Cortex of kidney (tissue), 1 donor: ENCODE data around the gene SBF1.
"Not testable (repeated sequence)": the region's sequence is repeated elsewhere in the genome, so short reads cannot be mapped to it uniquely, and the experiment has no call there.

Source experiments
- DNase-seq: peaks from one replicate; lab custom pipeline; 2025; lab: John Stamatoyannopoulos, UW

SBF1 gene

DNA sequence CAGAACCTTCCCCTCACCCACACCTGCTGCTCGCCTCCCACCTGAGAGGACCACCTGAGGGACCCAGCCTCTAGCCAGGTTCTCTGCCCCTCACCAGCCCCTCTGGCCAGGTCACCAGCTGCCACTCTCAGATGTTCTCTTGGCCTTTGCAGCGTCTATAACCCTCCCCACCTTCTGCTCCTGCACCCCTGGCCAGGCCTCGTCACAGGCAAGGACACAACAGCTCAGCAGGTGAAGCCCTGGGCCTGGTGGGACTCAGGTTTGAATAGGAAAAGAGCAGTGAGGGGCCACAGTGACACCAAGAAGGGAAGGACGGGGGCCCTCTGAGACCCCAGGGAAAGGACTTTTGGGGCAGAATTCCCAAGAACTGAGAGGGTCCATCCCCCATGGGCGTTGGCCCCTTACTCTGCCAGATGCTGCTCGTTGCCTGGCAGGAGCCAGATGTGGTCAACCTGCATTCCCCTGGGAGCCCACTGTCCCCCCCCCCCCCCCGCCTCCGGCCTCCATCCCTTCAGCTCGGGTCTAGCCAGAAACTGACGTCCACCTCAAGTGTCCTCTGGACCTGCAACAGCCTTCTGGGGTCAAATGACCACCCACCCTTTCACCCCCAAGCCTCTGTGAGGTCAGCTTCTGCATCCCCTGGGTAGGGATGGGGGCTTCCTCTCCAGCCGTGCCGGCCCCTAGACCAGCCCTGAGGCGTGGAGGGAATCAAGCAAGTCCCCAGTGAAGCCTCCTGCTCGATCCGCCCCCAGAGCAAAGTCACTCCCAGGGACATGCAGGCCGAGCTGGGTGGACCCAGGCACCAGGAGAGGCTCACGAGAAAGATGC is 28.7 kb downstream of the SBF1 start:
- DNase-seq = no peak

DNA sequence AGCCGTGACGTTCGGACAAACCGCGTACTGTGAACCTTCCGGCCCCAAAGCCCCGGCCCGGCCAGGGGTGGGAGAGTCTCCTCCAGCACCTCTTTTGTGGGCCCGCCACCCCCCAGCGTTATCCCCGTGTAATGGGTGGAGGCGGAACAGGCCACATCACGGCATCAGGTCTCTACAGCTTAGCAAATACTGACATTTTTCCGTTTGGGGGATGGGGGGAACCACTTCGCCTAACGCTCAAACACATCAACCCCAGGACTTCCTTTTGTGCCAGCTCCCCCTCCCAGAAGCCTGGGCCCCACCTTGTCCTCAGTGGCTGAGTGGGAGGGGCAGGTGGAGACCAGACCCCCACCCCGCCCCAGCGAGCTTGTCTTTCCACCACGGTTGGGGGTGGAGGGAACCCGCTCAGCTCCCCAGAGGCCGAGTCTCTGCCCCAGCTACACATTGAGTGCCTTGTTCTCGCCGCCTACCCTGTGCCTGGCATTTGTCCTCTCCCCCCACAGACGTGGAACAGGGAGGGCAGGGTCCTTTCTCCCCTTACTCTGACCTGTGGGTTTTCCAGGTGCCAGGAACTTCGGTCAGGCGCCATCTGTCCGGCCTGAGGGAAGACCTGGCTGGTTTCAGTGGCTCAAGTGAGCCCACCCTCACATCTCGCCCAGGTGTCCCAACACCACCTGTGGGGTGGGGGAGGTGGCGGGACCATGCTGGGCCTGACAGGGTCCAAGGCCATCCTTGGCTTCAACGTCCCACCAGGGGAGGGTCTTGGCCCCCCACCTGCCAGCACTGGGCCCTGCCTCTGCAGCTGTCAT is 29.6 kb downstream of the SBF1 start:
- no peak for DNase-seq

DNA sequence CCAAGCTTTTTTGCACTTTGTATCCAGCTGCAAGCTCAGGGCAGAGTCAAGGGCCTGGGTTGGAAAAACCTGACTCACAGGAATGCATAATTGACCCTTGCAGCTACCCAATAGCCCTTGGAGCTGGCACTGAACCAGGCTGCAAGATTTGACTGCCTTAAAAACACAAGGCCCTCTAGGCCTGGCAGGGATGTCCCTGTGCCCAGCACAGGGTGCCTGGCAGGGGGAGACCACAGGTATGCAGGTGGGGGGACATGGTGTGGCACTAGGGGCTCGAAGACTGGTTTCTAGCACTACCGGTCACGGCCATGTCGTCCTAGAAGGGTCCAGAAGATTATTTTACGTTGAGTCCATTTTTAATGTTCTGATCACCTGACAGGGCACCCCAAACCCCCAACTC is 30.2 kb downstream of the SBF1 start:
- no peak for DNase-seq

DNA sequence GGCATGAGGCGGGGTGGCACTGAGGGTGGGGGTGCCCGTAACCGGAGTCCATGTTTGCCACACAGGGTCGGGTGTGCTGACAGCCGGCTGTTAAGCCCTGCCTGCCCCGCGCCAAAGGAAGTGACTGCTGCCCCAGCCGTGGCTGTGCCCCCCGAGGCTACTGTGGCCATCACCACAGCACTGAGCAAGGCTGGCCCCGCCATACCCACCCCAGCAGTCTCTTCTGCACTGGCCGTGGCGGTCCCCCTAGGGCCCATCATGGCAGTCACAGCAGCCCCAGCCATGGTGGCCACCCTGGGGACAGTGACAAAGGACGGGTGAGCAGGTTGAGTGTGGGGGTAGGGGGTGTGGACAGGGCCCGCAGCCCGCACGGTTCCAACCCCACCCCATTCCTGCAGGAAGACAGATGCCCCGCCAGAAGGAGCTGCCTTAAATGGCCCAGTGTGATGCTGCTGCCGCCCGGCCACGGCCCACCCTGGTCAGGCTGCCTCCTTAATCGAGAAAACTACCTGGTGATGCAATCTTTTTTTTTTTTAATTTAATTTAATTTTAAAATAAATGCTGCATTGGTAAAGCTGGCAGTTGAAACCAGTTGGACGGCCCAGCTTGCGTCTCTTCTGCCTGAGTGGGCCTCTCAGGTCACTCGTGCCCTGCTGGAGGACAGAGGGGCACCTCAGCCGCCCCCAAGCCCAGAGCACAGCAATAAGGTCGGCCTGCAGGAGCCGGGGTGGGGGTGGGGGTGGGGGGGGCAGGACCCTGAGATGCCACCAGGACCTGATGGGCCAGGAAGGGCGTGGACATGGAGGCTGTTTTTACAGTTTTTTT is 30.8 kb downstream of the SBF1 start:
- DNase-seq = no peak

DNA sequence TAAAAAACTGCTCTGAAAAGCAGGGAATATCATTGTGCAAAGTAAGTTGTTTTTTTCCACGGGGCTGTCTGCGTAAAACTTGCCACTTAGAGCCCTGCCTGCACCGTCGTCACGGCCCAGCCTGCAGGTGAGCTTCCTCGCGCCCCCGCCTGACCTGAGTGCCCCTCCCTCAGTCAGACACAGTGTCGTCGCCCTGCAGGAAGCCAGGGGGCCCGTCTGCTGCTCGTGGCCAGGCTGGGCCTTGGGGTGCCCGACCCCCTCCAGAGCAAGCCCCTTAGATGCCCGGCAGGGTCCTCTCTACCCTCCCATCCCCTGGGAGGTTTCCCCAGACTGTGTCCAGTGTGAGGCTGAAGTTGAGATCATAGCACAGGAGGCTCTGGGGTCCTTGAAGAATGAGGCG is 31.6 kb downstream of the SBF1 start:
- no peak for DNase-seq

DNA sequence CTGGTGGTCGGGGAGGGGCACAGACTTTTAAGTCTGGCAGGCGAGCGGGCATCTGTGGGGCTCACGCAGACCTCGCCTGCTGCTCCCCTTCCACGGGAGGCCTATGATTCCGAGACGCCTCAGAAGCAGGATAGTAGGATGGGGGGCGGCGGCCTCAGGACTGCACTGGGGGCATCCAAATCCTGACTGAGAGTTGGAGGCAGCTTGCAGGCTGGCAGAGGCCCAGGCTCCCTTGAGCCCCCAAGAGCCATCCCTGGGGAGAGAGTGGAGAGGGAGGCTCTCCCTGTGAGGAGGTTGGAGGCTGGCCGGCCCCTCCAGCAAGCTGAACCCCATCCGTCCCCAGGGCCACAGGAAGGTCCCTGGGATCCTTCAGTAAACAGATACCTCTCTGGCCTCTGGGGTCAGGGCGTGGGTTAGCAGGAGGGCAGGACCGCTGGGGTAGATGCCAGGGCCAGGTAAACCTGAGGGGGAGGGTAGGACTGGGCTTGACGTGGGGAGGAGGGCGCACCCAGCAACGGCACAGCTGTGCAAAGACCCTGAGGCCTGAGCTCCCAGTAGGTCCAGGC is 33.3 kb downstream of the SBF1 start:
- no peak for DNase-seq

DNA sequence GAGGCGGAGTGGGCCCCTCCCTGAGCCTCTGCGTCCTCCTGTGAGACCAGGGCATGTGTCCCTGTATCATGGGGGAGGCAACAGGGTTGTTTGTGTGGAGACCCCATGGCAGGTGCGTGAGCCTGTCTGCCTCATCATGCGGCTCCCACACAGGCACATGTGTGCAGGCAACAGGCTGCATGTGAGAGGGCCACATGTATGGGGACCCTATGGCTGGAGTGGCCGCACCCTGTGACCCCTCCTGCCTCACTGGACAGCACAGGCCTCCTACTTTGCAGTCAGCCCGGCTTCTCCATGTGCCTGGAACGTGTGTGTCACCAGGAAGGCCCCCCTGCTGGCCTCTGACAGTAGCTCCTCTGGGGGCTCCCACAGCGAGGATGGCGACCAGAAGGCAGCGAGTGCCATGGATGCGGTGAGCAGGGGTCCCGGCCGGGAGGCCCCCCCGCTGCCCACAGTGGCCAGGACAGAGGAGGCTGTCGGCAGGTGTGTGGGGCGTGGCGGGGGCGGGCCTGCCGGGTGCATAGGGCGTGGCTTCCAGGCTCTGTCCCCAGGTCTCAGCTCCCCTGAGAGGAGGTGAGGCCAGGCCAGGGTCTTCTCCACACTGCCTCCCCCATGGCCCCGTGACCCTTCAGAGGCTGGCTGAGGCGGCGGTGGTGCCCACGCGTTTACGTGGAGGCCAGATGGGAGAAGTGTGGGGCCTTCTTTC is 34.1 kb downstream of the SBF1 start:
- DNase-seq = no peak

DNA sequence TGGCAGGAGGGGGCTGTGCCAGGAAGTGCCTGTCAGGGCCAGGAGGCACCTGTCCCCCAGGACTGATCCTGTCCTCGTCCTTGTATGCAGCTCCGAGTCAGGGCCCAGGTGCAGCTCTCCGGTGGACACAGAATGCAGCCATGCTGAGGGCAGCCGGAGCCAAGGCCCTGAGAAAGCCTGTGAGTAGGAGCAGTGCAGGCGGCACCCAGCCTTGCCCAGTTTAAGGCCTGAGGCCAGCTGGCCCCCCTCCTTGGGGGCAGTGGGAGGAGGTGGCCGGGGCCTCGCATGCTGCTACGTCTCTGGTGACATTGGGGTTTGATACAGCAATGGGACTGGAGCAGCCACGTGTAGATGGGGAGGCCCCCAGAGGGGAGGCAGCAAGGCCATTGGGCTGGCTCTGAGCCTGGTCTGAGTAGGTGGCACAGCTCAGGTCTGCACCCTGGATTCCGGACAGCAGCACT is 34.9 kb downstream of the SBF1 start:
- no peak for DNase-seq

DNA sequence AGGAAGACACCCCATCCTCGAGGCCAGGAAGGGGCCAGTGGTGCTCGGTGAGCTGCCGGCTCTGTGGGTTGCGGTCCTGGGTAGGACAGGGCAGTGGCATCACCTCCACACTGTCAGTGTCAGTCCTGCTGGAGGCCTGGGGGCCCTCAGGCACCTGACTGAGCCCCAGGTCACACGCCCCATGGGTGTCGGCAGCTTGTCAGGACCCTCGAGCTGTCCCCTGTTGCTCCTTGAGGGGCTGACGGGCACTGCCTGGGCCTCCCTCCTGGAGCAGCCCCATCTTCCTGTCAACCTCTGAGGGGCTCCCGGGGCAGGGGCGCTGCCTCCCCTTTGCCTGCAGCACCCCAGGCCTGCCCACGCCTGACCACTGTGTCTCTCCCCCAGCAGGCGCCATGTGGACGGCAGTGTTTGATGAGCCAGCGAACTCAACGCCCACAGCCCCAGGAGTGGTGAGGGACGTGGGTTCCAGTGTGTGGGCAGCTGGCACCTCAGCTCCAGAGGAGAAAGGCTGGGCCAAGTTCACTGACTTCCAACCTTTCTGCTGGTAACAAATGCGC is 35.4 kb downstream of the SBF1 start:
- DNase-seq = no peak

DNA sequence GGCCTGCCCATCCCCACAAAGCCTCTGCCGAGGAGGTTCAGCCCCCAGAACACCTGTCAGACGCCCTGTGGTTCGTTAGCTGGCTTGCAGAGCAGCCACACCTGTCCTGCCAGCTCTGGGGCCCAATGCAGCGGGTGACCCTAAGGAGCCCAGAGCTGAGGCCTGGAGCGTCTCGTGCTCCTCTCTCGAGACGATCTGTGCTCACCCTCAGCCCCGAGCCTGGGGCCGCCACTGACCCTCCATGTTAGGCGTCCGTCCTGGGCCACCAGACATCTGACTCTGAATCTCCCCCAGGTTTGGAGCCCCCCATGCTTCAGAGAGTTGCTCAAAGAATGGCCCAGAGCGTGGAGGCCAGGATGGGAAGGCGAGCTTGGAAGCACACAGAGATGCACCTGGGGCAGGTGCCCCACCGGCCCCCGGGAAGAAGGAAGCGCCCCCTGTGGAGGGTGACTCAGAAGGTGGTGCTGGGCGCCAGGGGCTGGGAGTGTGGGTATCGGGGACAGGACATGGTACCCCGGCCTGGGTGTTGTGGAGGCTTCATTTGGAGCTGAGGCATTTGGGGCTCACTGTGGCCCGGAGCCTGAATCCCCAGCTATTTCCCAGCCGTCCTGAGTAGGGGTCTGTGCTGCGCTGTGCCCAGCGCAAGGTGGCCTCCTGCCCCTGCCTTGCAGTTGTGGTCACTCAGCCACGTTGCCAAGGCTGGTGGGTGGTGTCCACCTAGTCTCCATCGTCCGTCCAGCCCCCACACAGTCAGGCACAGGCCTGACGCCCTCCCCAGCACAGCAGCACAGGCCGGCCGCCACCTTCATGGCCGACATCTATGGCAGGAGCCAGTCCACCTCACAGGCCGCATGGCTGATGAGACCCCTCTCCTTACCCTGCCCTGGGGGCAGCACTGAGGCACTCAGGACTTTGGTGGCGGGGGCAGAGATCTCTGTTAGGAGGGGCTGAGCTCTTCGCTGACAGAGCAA is 36.2 kb downstream of the SBF1 start:
- no peak for DNase-seq

DNA sequence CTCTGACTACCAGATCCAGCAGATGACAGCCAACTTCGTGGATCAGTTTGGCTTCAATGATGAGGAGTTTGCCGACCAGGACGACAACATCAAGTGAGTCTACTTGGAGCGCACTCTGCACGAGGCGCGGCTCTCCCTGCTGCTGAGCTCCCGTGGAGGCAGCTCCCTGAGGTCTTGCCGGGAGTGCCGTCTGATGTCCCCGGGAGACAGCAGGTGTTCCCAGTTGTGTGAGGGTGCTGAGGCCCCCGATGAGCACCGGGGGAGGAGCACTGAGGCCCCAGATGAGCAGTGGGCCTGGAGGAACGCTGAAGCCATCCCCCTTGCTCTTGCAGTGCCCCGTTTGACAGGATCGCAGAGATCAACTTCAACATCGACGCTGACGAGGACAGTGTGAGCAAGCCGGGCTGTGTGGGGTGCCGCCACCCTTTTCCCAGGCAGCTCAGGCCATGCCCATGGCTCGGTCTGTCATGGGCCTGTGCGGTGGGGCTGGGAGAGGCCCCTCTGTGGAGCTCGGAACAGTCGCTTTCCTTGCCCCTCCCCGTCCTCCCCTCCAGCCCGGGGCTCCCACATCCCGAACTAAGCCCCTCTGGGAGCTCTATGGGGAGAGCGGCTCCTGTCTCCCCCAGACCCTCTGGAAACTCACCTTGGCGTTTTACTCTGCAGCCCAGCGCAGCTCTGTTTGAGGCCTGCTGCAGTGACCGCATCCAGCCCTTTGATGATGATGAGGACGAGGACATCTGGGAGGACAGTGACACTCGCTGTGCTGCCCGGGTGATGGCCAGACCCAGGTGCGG is 37.1 kb downstream of the SBF1 start:
- DNase-seq = no peak

DNA sequence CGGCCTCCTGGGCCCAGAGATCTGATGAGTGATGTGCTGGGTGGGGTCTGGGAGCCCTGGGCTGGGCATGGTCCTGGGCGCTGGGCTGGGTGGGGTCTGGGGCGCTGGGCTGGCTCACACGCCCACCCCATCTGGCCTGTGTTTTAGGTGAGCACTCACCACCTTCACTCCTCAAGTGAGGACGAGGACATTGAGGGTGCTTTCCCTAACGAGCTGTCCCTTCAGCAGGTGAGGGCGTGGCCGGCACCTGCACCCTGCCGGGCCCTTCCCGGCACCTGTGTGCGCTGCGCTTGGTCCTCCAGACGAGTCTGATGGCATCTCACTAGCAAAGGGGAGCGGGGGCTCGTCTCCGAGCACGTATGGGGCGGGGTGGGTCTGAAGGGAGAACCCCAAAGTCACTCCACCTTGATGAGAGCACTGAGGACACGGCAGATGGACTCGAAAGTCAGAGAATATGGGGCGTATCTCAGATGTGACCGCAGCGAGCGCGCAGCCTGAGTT is 37.9 kb downstream of the SBF1 start:
- no peak for DNase-seq

DNA sequence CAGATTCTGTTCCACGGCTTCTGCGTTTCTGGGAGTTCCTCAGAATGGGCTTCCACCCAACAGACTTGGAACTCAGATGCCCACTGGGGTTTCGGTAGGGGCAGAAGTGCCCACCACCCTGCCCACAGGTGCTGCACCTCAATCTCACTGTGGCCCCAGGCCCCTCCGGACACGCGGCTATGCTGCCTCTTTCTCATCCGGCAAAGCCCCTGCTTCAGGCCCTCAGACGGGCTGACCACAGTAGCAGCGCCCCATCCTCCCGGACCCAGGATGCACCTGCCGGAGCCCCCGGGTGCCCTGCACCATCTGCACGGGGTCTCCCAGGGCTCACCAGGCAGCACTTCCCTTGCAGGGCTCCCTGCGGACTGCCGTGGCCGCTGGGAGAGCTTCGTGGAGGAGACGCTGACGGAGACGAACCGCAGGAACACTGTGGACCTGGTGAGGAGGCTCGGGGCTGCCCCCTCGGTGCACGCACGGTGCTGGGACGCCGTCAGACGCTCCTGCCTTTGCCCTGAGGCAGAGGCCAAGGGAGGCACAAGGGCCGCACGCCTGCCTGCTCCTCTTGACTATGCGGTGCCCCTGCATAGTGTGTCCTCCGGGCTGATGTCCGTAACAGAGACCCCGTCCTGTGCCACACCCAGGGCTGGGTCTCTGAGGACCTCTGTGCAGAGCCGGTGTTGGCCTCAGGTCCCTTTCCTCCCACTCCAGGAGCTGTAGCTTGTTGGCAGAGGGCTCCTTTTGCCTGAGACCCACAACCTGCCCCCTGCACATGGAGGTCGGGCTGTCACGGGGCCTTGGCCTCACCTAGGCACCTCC is 38.6 kb downstream of the SBF1 start:
- no peak for DNase-seq

DNA sequence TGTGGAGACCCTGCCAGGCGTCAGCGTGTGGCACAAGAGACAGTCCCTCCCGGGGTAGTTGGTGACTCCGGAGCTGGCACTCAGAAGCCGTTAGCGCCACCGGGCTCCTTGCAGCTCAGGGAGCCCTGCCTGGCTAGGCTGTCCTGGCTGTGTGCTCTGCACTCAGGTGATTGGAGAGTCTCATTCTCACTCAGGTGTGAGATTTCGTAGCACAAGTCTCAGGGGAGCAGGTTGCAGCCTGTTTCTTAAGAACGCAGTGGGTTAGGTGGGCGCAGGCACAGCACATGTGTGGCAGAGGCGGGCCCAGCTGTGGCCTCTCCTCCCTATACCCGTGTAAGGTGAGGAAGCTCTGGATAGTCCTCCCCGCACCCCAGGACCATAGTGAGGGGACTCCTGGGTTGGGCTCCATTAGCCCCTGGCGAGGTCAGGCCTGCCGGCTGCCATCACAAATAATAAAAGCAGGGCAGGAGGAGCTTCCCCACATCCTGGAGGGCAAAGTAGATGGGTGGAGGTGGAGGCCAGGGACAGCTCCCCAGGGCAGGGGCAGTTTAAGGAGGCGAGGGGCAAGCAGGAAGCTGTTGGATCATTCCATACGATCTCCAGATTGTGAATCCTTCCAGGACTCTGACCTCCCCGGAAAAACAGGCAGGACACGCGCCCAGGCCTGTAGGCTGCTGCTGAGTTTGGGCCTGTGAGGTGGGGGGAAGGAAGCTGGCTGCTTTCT is 39.4 kb downstream of the SBF1 start:
- DNase-seq = no peak

DNA sequence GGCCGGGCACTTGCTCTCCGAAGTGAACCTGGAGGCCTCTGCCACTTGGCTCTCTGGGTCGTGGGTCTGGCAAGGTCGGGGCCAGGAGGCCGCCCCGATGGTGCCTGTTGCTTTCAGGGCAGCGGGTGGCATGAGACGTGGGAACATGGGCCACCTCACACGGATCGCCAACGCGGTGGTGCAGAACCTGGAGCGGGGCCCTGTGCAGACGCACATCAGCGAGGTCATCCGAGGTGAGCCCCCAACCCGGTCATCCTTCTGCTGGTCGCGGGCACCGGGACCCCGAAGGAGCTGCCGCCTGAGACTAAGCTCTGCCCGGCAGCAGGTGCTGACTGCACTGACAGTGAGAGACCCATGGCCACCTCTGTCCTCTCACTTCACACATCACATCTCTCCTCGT is 40.0 kb downstream of the SBF1 start:
- no peak for DNase-seq

DNA sequence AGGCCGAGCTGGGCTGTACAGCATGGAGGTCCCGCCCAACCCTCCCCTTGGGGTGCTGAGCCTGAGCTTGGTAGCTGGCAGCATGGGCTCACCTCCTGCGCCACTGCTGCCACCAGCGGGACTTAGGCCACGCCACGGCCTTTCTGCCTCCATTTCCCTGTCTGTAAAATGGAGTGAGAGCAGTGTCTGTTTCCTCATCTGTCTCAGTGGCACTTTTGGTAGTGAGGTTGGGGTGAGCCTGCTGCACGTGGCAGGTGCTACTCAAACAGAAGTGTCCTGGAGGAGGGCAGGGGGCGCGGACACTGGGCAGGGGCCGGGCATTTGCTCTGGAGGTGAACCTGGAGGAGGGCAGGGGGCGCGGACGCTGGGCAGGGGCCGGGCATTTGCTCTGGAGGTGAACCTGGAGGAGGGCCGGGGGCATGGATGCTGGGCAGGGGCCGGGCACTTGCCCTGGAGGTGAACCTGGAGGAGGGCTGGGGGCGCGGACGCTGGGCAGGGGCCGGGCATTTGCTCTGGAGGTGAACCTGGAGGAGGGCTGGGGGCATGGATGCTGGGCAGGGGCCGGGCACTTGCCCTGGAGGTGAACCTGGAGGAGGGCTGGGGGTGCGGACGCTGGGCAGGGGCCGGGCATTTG is 41.8 kb downstream of the SBF1 start:
- not testable (repeated sequence) for DNase-seq
